Keratinocyte (primary cell): ENCODE data around the gene CPSF4. TPM values are rescaled to one million over a fixed set of nuclear protein-coding genes. Genes with fewer than 3 reads are reported as not detected.

Source experiments
- DNase-seq: peaks from one replicate; pipeline ENCODE4 v3.0.0-alpha.2; 2011; ENCODE audit warnings: low read depth, missing footprints, low spot score
- FAIRE-seq: peaks from 2 replicates; lab custom pipeline; 2011; peaks lifted over from hg19 to GRCh38; lab: Jason Lieb, UNC
- H2AFZ ChIP-seq: 2 replicates; pipeline ENCODE4 v1.6.0; 2012; ENCODE audit warnings: low read length, control low read depth, inconsistent platforms; ENCODE audit not compliant: control insufficient read depth
- H3K27ac ChIP-seq: 2 replicates; pipeline ENCODE4 v1.5.1; 2011; ENCODE audit warnings: low read length; ENCODE audit not compliant: control insufficient read depth, insufficient read depth
- H3K27me3 ChIP-seq: 3 replicates; pipeline ENCODE4 v1.6.0; 2011; ENCODE audit warnings: low read length; ENCODE audit not compliant: control insufficient read depth, insufficient read depth; ENCODE audit errors: extremely low read depth
- H3K36me3 ChIP-seq, 2 experiments: 2 replicates in 1 of 2; 3 replicates in 1 of 2; pipeline ENCODE4 v1.5.1; 2011; ENCODE audit warnings: low read length in 2 of 2, mild to moderate bottlenecking in 1 of 2; ENCODE audit not compliant: control insufficient read depth in 2 of 2, insufficient read depth in 2 of 2; ENCODE audit errors: extremely low read depth in 1 of 2
- H3K4me1 ChIP-seq: 3 replicates; pipeline ENCODE4 v1.5.1; 2011; ENCODE audit warnings: low read length; ENCODE audit not compliant: control insufficient read depth, insufficient read depth; ENCODE audit errors: extremely low read depth
- H3K4me2 ChIP-seq: 3 replicates; pipeline ENCODE4 v1.6.0; 2011; ENCODE audit warnings: low read depth, low read length; ENCODE audit not compliant: control insufficient read depth, insufficient read depth; ENCODE audit errors: extremely low read depth
- H3K4me3 ChIP-seq, 3 experiments: fragments of 200-600 bp in 1 of 3; sonication (generic) in 1 of 3; 2 replicates in 2 of 3; 3 replicates in 1 of 3; pipeline ENCODE4 v1.5.1; 2011 to 2016; ENCODE audit warnings: low read length in 3 of 3, mild to moderate bottlenecking in 3 of 3, control low read depth in 2 of 3, inconsistent platforms in 1 of 3, low read depth in 1 of 3, mixed read lengths in 1 of 3, mixed run types in 1 of 3, moderate library complexity in 1 of 3; ENCODE audit not compliant: control insufficient read depth in 2 of 3, insufficient read depth in 2 of 3; ENCODE audit errors: extremely low read depth in 1 of 3
- H3K79me2 ChIP-seq: 2 replicates; pipeline ENCODE4 v1.6.0; 2012; ENCODE audit warnings: low read length; ENCODE audit not compliant: control insufficient read depth, insufficient read depth
- H3K9ac ChIP-seq: 3 replicates; pipeline ENCODE4 v1.6.0; 2011; ENCODE audit warnings: low read length; ENCODE audit not compliant: control insufficient read depth, insufficient read depth; ENCODE audit errors: extremely low read depth
- H3K9me1 ChIP-seq: 3 replicates; pipeline ENCODE4 v1.6.0; 2011; ENCODE audit warnings: low read length; ENCODE audit not compliant: control insufficient read depth, insufficient read depth; ENCODE audit errors: extremely low read depth
- H3K9me3 ChIP-seq: 2 replicates; pipeline ENCODE4 v1.5.1; 2012; ENCODE audit warnings: low read depth, low read length; ENCODE audit not compliant: control insufficient read depth
- H4K20me1 ChIP-seq: 3 replicates; pipeline ENCODE4 v1.6.0; 2011; ENCODE audit warnings: low read length; ENCODE audit not compliant: control insufficient read depth, insufficient read depth; ENCODE audit errors: extremely low read depth
- CTCF ChIP-seq, 3 experiments: IDR thresholded peaks in 1 of 3; conservative IDR thresholded peaks in 1 of 3; optimal IDR thresholded peaks in 1 of 3; 2 replicates in 2 of 3; 3 replicates in 1 of 3; pipeline versions ENCODE3 to v1.5.1; 2011; ENCODE audit warnings: low read length in 3 of 3, mild to moderate bottlenecking in 3 of 3, moderate library complexity in 2 of 3, control low read depth in 1 of 3, inconsistent platforms in 1 of 3; ENCODE audit not compliant: insufficient read depth in 2 of 3; ENCODE audit errors: extremely low read depth in 1 of 3
- EZH2 ChIP-seq: IDR thresholded peaks from one replicate; pipeline ENCODE4 v1.6.1; 2012; ENCODE audit warnings: inconsistent platforms, mild to moderate bottlenecking, low read length, moderate library complexity
- dilution Hi-C: fragments of 300-500 bp; cut with MboI; formaldehyde crosslinking; loops from one replicate; pipeline ENCODE4 v1.7.0; 2020; ENCODE audit warnings: low sequenced_read_pairs; ENCODE audit not compliant: extremely low pct_ligation_motif_present
- polyA plus RNA-seq, 5 experiments: library from polyadenylated mRNA; depleted of rRNA in 3 of 5; stranded (reverse) in 3 of 5; stranded (forward) in 1 of 5; unstranded in 1 of 5; fragments of >200 nt; gene quantifications; 1 replicate in 1 of 5; 2 replicates in 3 of 5; 3 replicates in 1 of 5; pipeline versions ENCODE4 v1.2.1 to v1.2.3, GENCODE V29; 2011 to 2012; ENCODE audit warnings: missing spikeins in 2 of 5, low read depth in 1 of 5, low replicate concordance in 1 of 5

The CPSF4 gene
- polyA plus RNA-seq, 1 donor (not counting 4 experiments of a cell fraction or from before 2014, with no cell fraction given) = 25.0 TPM

GRCh38 chr7:99499371-99499720 is 60.6 kb downstream of the CPSF4 start:
- peaks cover 54% of the 10 kb centered on the region for H3K79me2 ChIP-seq
- dilution Hi-C loops = no loop called here

GRCh38 chr7:99499721-99500636 is 61.2 kb downstream of the CPSF4 start, which contains the start of gene ZNF394:
ZNF394 (minus strand) TSS chr7:99500281; CDS start chr7:99500093, 188 bp downstream.
- H3K4me2 ChIP-seq = peak within 1 kb of the TSS; percentile 89
- peaks cover 2 to 3% of the 10 kb centered on the region in 2 experiments for H3K36me3 ChIP-seq
- peaks cover 53% of the 10 kb centered on the region for H3K79me2 ChIP-seq
- no peaks in the 10 kb centered on the region for H3K27me3 ChIP-seq
- peaks cover 19% of the 10 kb centered on the region for H3K4me1 ChIP-seq
- H3K9me1 ChIP-seq = no peaks in the 10 kb centered on the region
- DNase-seq (no peak), FAIRE-seq (no peak)
- TF ChIP-seq CTCF (optimal IDR thresholded peaks at IDR 0.05 in 1 of 3, IDR thresholded peaks at IDR 0.05 in 1 of 3, conservative IDR thresholded peaks at IDR 0.05 in 1 of 3; ENCODE audit: extremely low read depth in 1 of 3, insufficient read depth in 2 of 3, low read length in 3 of 3) (peak in 1 of 3 experiments; percentile 11), EZH2 (no peak)
- dilution Hi-C loops = no loop called here
- peak within 1 kb of the TSS; percentile 90 for H3K9ac ChIP-seq
- H3K9me3 ChIP-seq = no peaks in the 10 kb centered on the region
- peak within 1 kb of the TSS; percentile 82 for H2AFZ ChIP-seq
- H3K27ac ChIP-seq = peak within 1 kb of the TSS; percentile 80
- H4K20me1 ChIP-seq = peaks cover 4% of the 10 kb centered on the region
- H3K4me3 ChIP-seq = peak within 1 kb of the TSS; percentile 80 to 99 (median 94)

More at GRCh38 chr7:99499371-99499720, 60.6 kb downstream of the CPSF4 start:
- Histone ChIP-seq H2AFZ (peak overlapping the region; percentile 82), H3K9me3 (peaks cover under 1% of the 10 kb centered on the region), H3K27ac (peak overlapping the region; percentile 80), H3K4me2 (peak overlapping the region; percentile 89), H3K9me1 (no peaks in the 10 kb centered on the region), H3K9ac (peak overlapping the region; percentile 90), H3K4me3 (peak overlapping the region; percentile 80 to 99 (median 94)), H3K36me3 (peaks cover 3 to 4% of the 10 kb centered on the region in 2 experiments), H3K4me1 (peaks cover 19% of the 10 kb centered on the region), H4K20me1 (peaks cover 4% of the 10 kb centered on the region), H3K27me3 (no peaks in the 10 kb centered on the region)
- DNase-seq (no peak), FAIRE-seq (no peak)
- no peak for TF ChIP-seq CTCF (optimal IDR thresholded peaks at IDR 0.05 in 1 of 3, IDR thresholded peaks at IDR 0.05 in 1 of 3, conservative IDR thresholded peaks at IDR 0.05 in 1 of 3; ENCODE audit: extremely low read depth in 1 of 3, insufficient read depth in 2 of 3, low read length in 3 of 3)
- no peak for TF ChIP-seq EZH2
